ENCODE data around the gene PTGIR. TPM values are rescaled to one million over a fixed set of nuclear protein-coding genes. Genes with fewer than 3 reads are reported as not detected.

The PTGIR gene
- total RNA-seq, 1 donor from 2014 or later = not detected

DNA sequence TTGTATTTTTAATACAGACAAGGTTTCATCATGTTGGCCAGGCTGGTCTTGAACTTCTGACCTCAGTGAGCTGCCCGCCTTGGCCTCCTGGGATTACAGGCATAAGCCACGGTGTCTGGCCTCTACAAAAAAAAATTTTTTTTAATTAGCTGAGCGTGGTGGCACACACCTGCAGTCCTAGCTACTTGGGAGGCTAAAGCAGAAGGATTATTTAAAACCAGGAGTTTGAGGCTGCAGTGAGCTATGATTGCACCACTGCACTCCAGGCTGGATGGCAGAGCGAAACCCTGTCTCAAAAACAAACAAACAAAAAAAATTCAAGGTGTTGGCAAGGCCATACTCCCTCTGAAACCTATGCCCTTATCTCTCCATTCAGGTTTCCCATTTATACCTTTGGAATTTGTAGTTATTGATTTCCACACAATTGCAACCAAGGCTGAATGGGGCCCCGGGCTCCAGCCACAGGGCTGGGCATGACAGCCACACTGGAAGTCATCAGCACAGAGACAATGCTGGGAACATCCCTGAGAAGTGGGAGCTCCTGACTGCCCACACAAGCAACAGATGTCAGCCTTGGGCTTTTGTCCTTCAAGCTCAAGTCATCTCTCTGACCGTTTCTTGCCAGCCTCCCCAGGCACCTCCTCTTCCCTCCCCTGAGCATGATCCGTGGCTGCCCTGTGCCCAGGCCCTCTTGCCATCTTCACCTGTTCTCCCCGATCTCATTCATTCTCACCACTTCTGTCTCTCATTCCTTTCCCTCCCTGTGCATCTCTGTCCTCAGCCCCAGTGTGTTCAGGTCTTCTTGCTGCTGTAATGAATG, 51.0 kb downstream of the PTGIR start:
- DNase-seq (ENCODE audit: low read depth) = no peak
- Histone ChIP-seq H3K4me3 (ENCODE audit: low read depth, low read length) (no peak overlapping the region), H3K27me3 (ENCODE audit: control insufficient read depth, insufficient read depth, low read length) (no peaks in the 10 kb centered on the region), H3K36me3 (ENCODE audit: control insufficient read depth, insufficient read depth, low read length) (no peaks in the 10 kb centered on the region)
- no peak for TF ChIP-seq CTCF (IDR thresholded peaks at IDR 0.05; ENCODE audit: insufficient read depth, low read length, poor library complexity, severe bottlenecking)

DNA sequence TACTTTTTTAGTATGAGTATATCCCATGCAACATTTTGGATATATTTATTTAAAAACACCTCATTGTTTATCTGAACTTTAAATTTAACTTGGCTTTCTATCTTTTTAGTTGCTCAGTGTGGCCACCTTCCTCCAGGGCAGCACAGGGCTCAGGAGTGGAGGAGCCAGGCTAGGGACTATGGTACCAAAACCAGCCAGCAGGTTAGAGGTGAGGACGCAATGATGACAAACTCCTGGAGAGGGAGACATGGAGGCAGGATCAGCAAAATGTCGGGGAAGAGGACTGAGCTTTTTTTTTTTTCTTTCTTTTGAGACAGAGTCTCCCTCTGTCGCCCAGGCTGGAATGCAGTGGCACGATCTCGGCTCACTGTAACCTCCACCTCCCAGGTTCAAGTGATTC, 53.4 kb downstream of the PTGIR start:
- no peaks in the 10 kb centered on the region for H3K36me3 ChIP-seq (ENCODE audit: control insufficient read depth, insufficient read depth, low read length)
- no peak for DNase-seq (ENCODE audit: low read depth)

More for the DNA sequence above, 53.4 kb downstream of the PTGIR start:
- Histone ChIP-seq H3K27me3 (ENCODE audit: control insufficient read depth, insufficient read depth, low read length) (no peaks in the 10 kb centered on the region), H3K4me3 (ENCODE audit: low read depth, low read length) (no peak overlapping the region)
- TF ChIP-seq CTCF (IDR thresholded peaks at IDR 0.05; ENCODE audit: insufficient read depth, low read length, poor library complexity, severe bottlenecking) = no peak

Other genes with a start within 250 kb of the PTGIR start
- gene CCDC8, start 211.5 kb downstream of the PTGIR start, total RNA-seq = 21.8 and 22.2 TPM in 2 replicates
- gene PNMA8C, start 196.2 kb downstream of the PTGIR start, total RNA-seq = 0.25 and 0.27 TPM in 2 replicates
- gene PNMA8A, start 153.5 kb downstream of the PTGIR start, total RNA-seq = 10.3 and 11.8 TPM in 2 replicates
- gene PNMA8B, start 129.2 kb downstream of the PTGIR start, total RNA-seq = 1.8 and 2.1 TPM in 2 replicates
- gene CALM3, start 23.8 kb downstream of the PTGIR start, total RNA-seq = 103 and 127 TPM in 2 replicates
- not detected in 2 replicates for gene GNG8, start 11.1 kb upstream of the PTGIR start, total RNA-seq
- gene DACT3, start 36.1 kb upstream of the PTGIR start, total RNA-seq = 0.14 and 0.33 TPM in 2 replicates
- gene PRKD2, start 92.0 kb upstream of the PTGIR start, total RNA-seq = 52.4 and 63.6 TPM in 2 replicates
- 25.7 and 41.7 TPM in 2 replicates for gene FKRP, start 121.0 kb upstream of the PTGIR start, total RNA-seq
- 111 and 117 TPM in 2 replicates for gene STRN4, start 121.4 kb upstream of the PTGIR start, total RNA-seq
- 192 and 213 TPM in 2 replicates for gene SLC1A5, start 163.5 kb upstream of the PTGIR start, total RNA-seq
- 157 and 198 TPM in 2 replicates for gene AP2S1, start 225.8 kb upstream of the PTGIR start, total RNA-seq
- gene ARHGAP35, start 235.9 kb upstream of the PTGIR start, total RNA-seq = 30.9 and 31.6 TPM in 2 replicates

All from kidney epithelial cell (primary cell).